Adrenal gland (tissue), 5 donors: Measurements from ENCODE around the gene SEC61A1.

Experiments used
- CTCF ChIP-seq, 6 experiments: fragments of 450-650 bp in 4 of 6; fragments of 200-600 bp in 2 of 6; sonication (generic) in 1 of 6; IDR thresholded peaks; 1 replicate in 5 of 6; 2 replicates in 1 of 6; pipeline versions ENCODE4 v1.5.1 to v1.8.0; 2016 to 2021; ENCODE audit warnings: antibody characterized with exemption in 6 of 6, mild to moderate bottlenecking in 2 of 6, moderate library complexity in 1 of 6
- POLR2A ChIP-seq, 2 donors: fragments of 450-650 bp; IDR thresholded peaks; one replicate each; pipeline ENCODE4 v1.6.1; 2017; ENCODE audit warnings: antibody characterized with exemption in 2 of 2, mild to moderate bottlenecking in 2 of 2, moderate library complexity in 1 of 2
- donor health status: DM: no; HTN: no; CAD: no.

- TF ChIP-seq CTCF (IDR thresholded peaks at IDR 0.05): no peak
- no peak for TF ChIP-seq POLR2A (IDR thresholded peaks at IDR 0.05)
Observed at GRCh38 chr3:128073807-128074206, 21.6 kb downstream of the SEC61A1 start.
